Testis (tissue), 2 donors: ENCODE measurements around the gene RAB35.

ENCODE experiments used
- POLR2A ChIP-seq: fragments of 450-650 bp; IDR thresholded peaks from one replicate; pipeline ENCODE4 v1.6.1; 2017; ENCODE audit warnings: antibody characterized with exemption, mild to moderate bottlenecking, moderate library complexity
- TF ChIP-seq, protein P1 (sequence below), 3 experiments: fragments of 450-650 bp in 2 of 3; fragments of 200-600 bp in 1 of 3; sonication (generic) in 1 of 3; IDR thresholded peaks; one replicate each; pipeline ENCODE4 v1.5.1; 2016 to 2019; ENCODE audit warnings: antibody characterized with exemption in 3 of 3, mild to moderate bottlenecking in 2 of 3, moderate library complexity in 1 of 3

- TF ChIP-seq POLR2A, result no peak
- TF ChIP-seq, protein P1, sequence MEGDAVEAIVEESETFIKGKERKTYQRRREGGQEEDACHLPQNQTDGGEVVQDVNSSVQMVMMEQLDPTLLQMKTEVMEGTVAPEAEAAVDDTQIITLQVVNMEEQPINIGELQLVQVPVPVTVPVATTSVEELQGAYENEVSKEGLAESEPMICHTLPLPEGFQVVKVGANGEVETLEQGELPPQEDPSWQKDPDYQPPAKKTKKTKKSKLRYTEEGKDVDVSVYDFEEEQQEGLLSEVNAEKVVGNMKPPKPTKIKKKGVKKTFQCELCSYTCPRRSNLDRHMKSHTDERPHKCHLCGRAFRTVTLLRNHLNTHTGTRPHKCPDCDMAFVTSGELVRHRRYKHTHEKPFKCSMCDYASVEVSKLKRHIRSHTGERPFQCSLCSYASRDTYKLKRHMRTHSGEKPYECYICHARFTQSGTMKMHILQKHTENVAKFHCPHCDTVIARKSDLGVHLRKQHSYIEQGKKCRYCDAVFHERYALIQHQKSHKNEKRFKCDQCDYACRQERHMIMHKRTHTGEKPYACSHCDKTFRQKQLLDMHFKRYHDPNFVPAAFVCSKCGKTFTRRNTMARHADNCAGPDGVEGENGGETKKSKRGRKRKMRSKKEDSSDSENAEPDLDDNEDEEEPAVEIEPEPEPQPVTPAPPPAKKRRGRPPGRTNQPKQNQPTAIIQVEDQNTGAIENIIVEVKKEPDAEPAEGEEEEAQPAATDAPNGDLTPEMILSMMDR (IDR thresholded peaks at IDR 0.05), result no peak
These were observed 31.5 kb upstream of the RAB35 start for GRCh38 chr12:120148011-120148410.
